LNCAP (cell line): ENCODE results near the gene PHYHD1.

Experiments used
- CTCF ChIP-seq: fragments of 450-650 bp; IDR thresholded peaks from 2 replicates; pipeline ENCODE4 v1.5.1; 2017; ENCODE audit warnings: mild to moderate bottlenecking

The PHYHD1 gene

GRCh38 chr9:128986671-128987070 is 65.9 kb downstream of the PHYHD1 start:
- TF ChIP-seq CTCF = no peak

- TF ChIP-seq CTCF = no peak
Measured at GRCh38 chr9:128987805-128988204, 67.0 kb downstream of the PHYHD1 start.
